Measurements from ENCODE around the gene EMSY.
"Not testable (repeated sequence)": the region's sequence is repeated elsewhere in the genome, so short reads cannot be mapped to it uniquely, and the experiment has no call there.

The EMSY gene

DNA sequence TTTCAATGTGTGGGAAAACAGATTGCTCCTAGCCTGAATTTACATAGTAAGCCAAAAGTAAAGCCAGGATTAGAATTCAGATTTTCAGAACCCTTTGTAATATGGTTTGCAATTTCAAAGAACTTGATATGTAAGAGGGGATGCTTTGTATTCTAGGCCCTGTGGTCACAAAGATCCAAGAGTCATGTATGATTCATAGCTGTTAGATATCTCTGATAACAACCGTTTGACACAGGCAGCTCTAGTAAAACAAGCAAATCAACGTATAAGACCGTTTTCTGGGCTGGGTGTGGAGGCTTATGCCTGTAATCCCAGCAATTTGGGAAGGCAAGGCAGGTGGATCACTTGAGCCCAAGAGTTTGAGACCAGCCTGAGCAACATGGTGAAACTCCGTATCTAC is 79.6 kb downstream of the EMSY start:
- DNase-seq (ENCODE audit: low spot score), result peak; percentile 55

GRCh38 chr11:76524919-76525318 is 80.1 kb downstream of the EMSY start:
- DNase-seq (ENCODE audit: low spot score), result peak; percentile 40

GRCh38 chr11:76526878-76527277 is 82.1 kb downstream of the EMSY start:
- no peak for DNase-seq (ENCODE audit: low spot score)

DNA sequence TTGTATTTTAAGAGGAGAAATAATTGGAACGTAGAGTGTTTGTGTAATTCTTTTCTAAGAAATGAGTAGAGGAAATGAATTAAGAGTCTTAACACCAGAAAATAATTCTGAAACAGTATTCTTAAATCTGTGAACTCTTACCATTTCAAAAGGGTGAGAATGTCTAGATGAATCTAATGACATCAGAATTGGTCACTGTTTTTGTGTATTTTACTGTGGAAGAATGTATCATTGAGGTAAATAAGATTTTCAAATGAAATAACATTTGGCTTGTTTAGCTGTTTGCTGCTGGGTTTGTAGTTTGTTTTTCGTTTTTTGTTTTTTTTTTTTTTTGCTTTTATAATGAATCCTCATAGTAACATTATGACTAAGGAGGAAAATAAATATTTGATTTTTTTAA is 97.6 kb downstream of the EMSY start:
- DNase-seq (ENCODE audit: low spot score), result no peak

GRCh38 chr11:76543006-76543703 is 98.3 kb downstream of the EMSY start:
- no peak for DNase-seq (ENCODE audit: low spot score)

DNA sequence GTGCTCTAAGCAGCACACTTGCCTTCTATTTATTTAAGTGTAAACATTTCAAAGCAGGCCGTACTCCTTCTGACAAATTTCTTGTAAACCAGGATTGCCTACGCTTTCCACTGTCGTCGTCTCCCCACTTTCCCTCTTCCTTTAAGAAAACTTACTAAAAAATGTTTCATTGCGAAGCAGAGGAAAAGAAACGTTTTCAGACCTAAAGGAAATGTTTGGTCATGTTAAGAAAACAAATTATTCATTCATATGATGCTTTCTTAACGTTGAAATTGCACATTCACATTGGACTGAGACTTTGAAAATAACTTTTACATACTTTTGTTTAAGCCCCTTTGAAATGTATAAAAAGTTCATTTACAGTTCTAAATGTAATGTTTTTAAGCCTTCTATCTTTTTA is 106.0 kb downstream of the EMSY start:
- DNase-seq (ENCODE audit: low spot score), result no peak

DNA sequence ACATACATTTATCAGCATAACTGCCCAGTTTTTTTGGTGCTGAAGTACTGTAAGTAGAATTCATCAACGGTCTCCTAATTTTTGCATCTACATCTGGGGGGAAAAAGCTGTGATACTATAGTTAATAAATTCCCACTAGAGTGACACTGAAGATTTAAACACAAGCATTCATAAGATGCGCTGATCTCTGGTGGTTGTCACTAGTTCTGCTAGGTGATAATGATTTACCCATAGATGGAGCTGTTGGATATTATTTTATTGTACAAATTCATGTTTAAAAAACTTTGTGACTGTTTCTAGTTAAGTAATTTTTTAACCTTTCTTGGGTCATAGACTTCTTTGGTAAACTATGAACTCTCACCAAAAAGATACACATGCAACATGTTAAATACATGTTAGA is 106.6 kb downstream of the EMSY start:
- DNase-seq (ENCODE audit: low spot score), result peak; percentile 16

DNA sequence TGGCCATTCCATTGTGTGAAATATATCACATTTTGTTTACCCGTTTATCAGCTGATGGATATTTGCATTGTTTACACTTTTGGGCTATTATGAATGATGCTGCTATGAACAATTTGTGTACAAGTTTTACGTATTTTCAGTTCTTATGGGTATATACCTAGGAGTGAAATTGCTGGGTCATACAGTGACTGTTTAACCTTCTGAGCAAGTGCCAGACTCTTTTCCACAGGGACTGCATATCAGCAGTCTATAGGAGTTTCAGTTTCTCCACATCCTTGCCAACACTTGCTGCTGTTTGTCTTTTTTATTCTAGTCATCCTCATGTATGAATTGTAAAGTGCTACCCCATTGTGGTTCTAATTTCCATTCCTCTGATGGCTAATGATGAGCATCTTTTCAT is 108.2 kb downstream of the EMSY start:
- DNase-seq (ENCODE audit: low spot score), result no peak

DNA sequence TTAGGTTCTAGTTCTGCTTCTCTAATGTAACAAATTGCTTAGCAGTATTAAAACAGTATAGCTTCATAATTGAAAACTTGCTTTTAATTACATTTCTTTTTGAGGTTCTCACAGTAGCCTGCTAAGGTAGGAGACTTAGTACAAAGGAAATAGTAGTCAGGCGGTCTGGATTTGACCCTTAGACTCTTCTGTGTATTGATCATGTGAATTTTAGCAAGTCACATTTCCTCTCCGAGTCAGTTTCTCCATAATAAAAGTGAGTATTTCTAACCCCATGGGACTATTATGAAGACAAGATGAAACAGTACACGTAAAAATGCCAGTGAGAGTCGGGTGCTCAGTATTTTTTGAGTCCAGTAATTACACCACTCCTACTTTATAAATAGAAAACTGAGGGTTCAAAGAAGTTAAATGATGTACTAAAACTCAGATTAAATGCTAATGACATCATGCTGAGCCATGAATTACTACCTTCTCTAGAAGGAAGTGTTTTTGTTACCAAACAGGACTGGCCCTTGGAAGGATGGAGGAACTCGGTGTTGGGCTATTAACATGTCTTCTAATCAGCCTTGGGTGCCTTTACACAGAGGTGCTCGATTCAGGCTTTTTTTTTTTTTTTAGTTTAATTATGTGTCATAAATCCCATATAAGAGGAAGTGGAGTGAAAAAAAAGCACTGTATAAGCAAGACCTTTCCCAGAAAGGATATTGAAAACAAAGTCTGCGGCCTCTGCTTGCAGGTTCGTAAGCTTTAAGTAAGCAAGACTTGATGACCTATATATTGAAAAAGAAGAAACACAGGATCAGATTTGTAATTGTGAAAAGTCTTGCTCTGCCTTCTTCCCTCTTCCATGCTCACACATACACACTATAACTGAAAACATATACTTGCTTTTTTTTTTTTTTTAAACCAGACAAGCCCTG is 109.0 kb downstream of the EMSY start:
- no peak for DNase-seq (ENCODE audit: low spot score)

- DNase-seq (ENCODE audit: low spot score), result no peak
Observed at GRCh38 chr11:76554767-76555166, 109.9 kb downstream of the EMSY start.

- DNase-seq (ENCODE audit: low spot score), result no peak
Observed at GRCh38 chr11:76557466-76557865, 112.6 kb downstream of the EMSY start.

GRCh38 chr11:76558473-76558872 is 113.7 kb downstream of the EMSY start:
- DNase-seq (ENCODE audit: low spot score), result no peak

GRCh38 chr11:76558891-76559290 is 114.1 kb downstream of the EMSY start:
- no peak for DNase-seq (ENCODE audit: low spot score)

DNA sequence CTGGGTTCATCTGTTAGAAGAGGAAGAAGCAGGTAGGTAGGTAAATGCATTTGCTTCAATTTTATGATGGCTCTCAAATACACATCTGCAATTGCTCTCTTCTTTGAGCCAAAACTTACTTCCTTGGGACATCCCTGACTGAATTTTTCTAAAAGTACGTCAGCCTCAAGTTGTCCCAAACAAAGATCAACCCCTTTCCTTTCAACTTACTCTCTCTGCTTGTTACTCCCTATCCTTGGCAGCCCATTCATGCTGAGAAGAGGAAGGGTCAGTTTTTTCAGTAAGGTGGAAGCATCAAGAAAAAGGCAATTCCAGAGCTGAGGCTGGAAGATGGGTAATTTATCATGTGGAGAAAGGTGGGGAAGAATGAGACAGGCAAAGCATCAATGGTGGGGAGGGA is 114.5 kb downstream of the EMSY start:
- DNase-seq (ENCODE audit: low spot score), result no peak

- peak; percentile 41 for DNase-seq (ENCODE audit: low spot score)
Observed at GRCh38 chr11:76560219-76560618, 115.4 kb downstream of the EMSY start.

- no peak for DNase-seq (ENCODE audit: low spot score)
Observed at GRCh38 chr11:76561245-76561644, 116.4 kb downstream of the EMSY start.

GRCh38 chr11:76562541-76562940 is 117.7 kb downstream of the EMSY start:
- no peak for DNase-seq (ENCODE audit: low spot score)

- DNase-seq (ENCODE audit: low spot score), result no peak
Observed at GRCh38 chr11:76564364-76564763, 119.5 kb downstream of the EMSY start.

- peak; percentile 6 for DNase-seq (ENCODE audit: low spot score)
Observed at GRCh38 chr11:76566811-76567210, 122.0 kb downstream of the EMSY start.

GRCh38 chr11:76567261-76567660 is 122.4 kb downstream of the EMSY start:
- no peak for DNase-seq (ENCODE audit: low spot score)

- no peak for DNase-seq (ENCODE audit: low spot score)
Observed at GRCh38 chr11:76568139-76568538, 123.3 kb downstream of the EMSY start.

- DNase-seq (ENCODE audit: low spot score), result no peak
Observed at GRCh38 chr11:76568621-76569020, 123.8 kb downstream of the EMSY start.

DNA sequence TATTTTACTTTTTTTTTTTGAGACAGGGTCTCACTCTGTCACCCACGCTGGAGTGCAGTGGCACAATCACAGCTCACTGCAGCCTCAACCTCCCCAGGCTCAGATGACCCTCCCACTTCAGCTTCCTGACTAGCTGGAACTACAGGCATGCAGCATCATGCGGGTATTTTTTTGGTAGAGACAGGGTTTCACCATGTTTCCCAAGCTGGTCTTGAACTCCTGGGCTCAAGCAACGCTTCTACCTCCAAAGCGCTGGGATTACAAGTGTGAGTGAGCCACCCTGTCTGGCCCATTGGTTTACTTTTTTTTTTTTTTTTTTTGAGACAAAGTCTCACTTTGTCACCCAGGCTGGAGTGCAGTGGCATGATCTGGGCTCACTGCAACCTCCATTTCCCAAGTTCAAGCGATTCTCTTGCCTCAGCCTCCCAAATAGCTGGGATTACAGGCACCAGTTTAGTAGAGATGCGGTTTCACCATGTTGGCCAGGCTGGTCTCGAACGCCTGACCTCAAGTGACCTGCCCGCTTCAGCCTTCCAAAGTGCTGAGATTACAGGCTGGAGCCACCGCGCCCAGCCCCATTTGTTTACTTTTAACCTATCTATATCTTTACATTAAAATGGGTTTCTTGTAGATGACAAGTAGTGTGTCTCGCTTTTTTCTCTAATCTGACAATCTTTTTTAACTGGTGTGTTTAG is 127.5 kb downstream of the EMSY start:
- DNase-seq (ENCODE audit: low spot score), result not testable (repeated sequence)

Measured in SW480 (cell line).